ENCODE measurements around the gene KLHL29. TPM values are rescaled to one million over a fixed set of nuclear protein-coding genes. Genes with fewer than 3 reads are reported as not detected.

Gene KLHL29
- total and polyA plus RNA-seq, 4 donors = 0.29 to 2.3 (median 0.68) TPM

DNA sequence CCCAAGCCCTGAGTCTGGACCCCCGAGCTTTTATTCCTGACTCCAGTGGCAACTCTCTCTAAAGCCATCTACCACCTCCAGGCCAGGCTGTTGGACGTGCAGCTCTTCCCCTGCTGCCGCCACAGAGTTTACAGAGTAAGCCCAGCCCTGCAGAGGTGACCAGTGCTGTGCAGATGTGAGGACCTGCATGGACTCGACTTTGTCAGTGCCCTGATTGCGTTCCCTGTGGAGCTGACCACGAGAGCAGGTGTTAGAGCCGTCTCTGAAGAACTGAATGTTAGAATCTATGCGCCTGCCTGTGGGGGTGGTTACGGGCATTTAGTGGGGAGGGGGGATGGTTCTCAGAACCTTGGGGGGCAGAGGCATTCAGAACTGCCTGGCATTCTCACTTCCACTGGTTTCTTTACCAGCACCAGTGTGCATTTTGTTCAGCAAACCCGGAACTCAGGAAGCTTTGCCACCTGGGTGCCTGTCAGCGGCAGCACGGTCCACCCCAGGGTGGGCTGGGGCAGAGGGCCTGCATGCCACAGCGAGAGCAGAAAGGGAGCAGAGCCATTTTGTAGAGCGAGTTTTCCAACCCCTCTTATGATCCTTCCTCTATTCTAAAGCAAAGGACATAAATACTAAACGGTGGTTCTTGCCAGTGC lies 137.9 kb downstream of the KLHL29 start:
- H3K4me3 ChIP-seq (ENCODE audit: low read depth in 1 of 3, low read length in 3 of 3) = no peak overlapping the region
- H3K36me3 ChIP-seq (ENCODE audit: control insufficient read depth in 4 of 4, insufficient read depth in 3 of 4, low read depth in 1 of 4, low read length in 3 of 4) = no peaks in the 10 kb centered on the region
- no peak overlapping the region for H3K27ac ChIP-seq (ENCODE audit: low read depth in 1 of 2, low read length in 2 of 2)
- no peaks in the 10 kb centered on the region for H3K9me3 ChIP-seq (ENCODE audit: control insufficient read depth in 4 of 4, low read length in 3 of 4)
- DNase-seq (ENCODE audit: low spot score) = no peak
- H3K4me1 ChIP-seq (ENCODE audit: control insufficient read depth in 4 of 4, insufficient read depth in 4 of 4, low read length in 3 of 4) = no peaks in the 10 kb centered on the region
- no peak overlapping the region for H3K9ac ChIP-seq (ENCODE audit: low read depth in 1 of 2, low read length in 2 of 2)
- no peak for TF ChIP-seq HNF4G (IDR thresholded peaks at IDR 0.05)
- no peak for TF ChIP-seq FOXA2 (IDR thresholded peaks at IDR 0.05)
- TF ChIP-seq RAD21 (IDR thresholded peaks at IDR 0.05) = no peak
- TF ChIP-seq, protein P1, sequence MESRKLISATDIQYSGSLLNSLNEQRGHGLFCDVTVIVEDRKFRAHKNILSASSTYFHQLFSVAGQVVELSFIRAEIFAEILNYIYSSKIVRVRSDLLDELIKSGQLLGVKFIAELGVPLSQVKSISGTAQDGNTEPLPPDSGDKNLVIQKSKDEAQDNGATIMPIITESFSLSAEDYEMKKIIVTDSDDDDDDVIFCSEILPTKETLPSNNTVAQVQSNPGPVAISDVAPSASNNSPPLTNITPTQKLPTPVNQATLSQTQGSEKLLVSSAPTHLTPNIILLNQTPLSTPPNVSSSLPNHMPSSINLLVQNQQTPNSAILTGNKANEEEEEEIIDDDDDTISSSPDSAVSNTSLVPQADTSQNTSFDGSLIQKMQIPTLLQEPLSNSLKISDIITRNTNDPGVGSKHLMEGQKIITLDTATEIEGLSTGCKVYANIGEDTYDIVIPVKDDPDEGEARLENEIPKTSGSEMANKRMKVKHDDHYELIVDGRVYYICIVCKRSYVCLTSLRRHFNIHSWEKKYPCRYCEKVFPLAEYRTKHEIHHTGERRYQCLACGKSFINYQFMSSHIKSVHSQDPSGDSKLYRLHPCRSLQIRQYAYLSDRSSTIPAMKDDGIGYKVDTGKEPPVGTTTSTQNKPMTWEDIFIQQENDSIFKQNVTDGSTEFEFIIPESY (IDR thresholded peaks at IDR 0.05) = no peak
- TF ChIP-seq YY1 (IDR thresholded peaks at IDR 0.05) = no peak
- TF ChIP-seq, protein P2, sequence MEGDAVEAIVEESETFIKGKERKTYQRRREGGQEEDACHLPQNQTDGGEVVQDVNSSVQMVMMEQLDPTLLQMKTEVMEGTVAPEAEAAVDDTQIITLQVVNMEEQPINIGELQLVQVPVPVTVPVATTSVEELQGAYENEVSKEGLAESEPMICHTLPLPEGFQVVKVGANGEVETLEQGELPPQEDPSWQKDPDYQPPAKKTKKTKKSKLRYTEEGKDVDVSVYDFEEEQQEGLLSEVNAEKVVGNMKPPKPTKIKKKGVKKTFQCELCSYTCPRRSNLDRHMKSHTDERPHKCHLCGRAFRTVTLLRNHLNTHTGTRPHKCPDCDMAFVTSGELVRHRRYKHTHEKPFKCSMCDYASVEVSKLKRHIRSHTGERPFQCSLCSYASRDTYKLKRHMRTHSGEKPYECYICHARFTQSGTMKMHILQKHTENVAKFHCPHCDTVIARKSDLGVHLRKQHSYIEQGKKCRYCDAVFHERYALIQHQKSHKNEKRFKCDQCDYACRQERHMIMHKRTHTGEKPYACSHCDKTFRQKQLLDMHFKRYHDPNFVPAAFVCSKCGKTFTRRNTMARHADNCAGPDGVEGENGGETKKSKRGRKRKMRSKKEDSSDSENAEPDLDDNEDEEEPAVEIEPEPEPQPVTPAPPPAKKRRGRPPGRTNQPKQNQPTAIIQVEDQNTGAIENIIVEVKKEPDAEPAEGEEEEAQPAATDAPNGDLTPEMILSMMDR (IDR thresholded peaks at IDR 0.05; ENCODE audit: low read depth, low read length, missing input control) = no peak
- TF ChIP-seq FOXA1 (IDR thresholded peaks at IDR 0.05) = no peak
- TF ChIP-seq TAF1 (conservative IDR thresholded peaks at IDR 0.05) = no peak
- 81% methylated on average over 15 of the region's 15 CpGs for WGBS
- H3K27me3 ChIP-seq (ENCODE audit: control insufficient read depth in 4 of 4, insufficient read depth in 4 of 4, low read length in 3 of 4) = no peaks in the 10 kb centered on the region

DNA sequence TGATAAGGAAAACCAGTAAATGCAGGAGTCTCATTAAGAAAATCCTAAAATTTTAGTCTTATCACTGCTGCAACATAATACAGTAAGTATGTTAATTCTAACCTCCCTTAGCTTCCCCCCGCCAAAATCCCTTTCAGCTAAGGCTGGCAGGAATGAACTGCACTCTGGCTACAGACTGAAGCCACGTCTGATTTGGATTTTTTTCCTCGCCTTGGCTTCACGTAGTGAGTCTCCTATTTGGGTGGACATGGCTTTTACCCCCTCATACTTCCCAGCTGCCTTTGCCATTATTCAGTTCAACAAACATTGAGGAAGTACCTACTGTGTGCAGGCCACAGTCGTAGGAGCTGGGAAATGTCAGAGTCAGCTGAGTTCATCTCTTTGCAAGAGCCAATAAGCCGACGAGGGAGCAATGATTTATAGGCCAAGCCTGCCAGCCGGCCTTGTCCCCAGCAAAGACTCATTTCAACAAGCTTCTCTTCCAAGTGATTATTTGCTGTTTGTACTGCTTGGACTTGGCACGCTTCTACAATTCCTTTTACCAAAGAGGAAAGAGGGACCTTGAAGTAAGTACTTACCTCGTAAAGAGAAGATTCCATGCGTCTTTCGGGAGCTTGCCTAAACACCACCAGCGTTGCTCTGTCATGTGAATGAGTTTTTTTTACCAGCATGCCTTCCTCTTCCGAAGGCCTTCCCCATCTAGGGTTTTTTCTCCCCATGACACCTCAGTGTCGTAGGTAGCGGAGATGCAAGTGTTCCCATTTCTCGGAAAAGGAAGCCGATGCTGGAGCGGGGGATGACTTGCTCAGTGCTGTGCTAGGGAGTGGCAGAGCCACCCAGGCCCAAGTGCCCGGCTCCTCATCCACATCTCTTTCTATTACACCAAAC lies 138.6 kb downstream of the KLHL29 start:
- H3K4me3 ChIP-seq (ENCODE audit: low read depth in 1 of 3, low read length in 3 of 3) = no peak overlapping the region
- H3K4me1 ChIP-seq (ENCODE audit: control insufficient read depth in 4 of 4, insufficient read depth in 4 of 4, low read length in 3 of 4) = no peaks in the 10 kb centered on the region
- no peak overlapping the region for H3K9ac ChIP-seq (ENCODE audit: low read depth in 1 of 2, low read length in 2 of 2)
- no peaks in the 10 kb centered on the region for H3K36me3 ChIP-seq (ENCODE audit: control insufficient read depth in 4 of 4, insufficient read depth in 3 of 4, low read depth in 1 of 4, low read length in 3 of 4)
- H3K27ac ChIP-seq (ENCODE audit: low read depth in 1 of 2, low read length in 2 of 2) = peak overlapping the region in 1 of 2 donors; percentile 3
- H3K9me3 ChIP-seq (ENCODE audit: control insufficient read depth in 4 of 4, low read length in 3 of 4) = no peaks in the 10 kb centered on the region
- no peak for DNase-seq (ENCODE audit: low spot score)
- 84% methylated on average over 20 of the region's 20 CpGs for WGBS
- TF ChIP-seq TAF1 (conservative IDR thresholded peaks at IDR 0.05) = no peak
- TF ChIP-seq GABPA (IDR thresholded peaks at IDR 0.05 in 1 of 2, conservative IDR thresholded peaks at IDR 0.05 in 1 of 2) = no peak
- TF ChIP-seq JUND (IDR thresholded peaks at IDR 0.05) = no peak
- no peak for TF ChIP-seq YY1 (IDR thresholded peaks at IDR 0.05)
- no peak for TF ChIP-seq EGR1 (IDR thresholded peaks at IDR 0.05; ENCODE audit: low read depth in 2 of 2)
- TF ChIP-seq RXRA (IDR thresholded peaks at IDR 0.05) = no peak
- no peak for TF ChIP-seq NR2F2 (IDR thresholded peaks at IDR 0.05)
- no peak for TF ChIP-seq HNF4G (IDR thresholded peaks at IDR 0.05)
- no peak for TF ChIP-seq HNF4A (conservative IDR thresholded peaks at IDR 0.05)
- no peak for TF ChIP-seq RAD21 (IDR thresholded peaks at IDR 0.05)
- TF ChIP-seq SP1 (IDR thresholded peaks at IDR 0.05) = no peak
- H3K27me3 ChIP-seq (ENCODE audit: control insufficient read depth in 4 of 4, insufficient read depth in 4 of 4, low read length in 3 of 4) = no peaks in the 10 kb centered on the region

Data from liver (tissue), 9 donors.